Activated CD4-positive, alpha-beta T cell treated with anti-CD3 and anti-CD28 coated beads, Interleukin-2, amount 10 ng/mL, durations not matched to agents 24 days and 14 days (primary cell): ENCODE measurements around the gene MGRN1. TPM values are rescaled to one million over a fixed set of nuclear protein-coding genes. Genes with fewer than 3 reads are reported as not detected.

Experiments
- total RNA-seq: library from RNA; stranded (reverse); gene quantifications from 2 replicates; pipeline ENCODE4 v1.2.3, GENCODE V29; 2022

Gene MGRN1
- total RNA-seq, 1 donor from 2014 or later, result 103 TPM

Other genes with a start within 250 kb of the MGRN1 start
- 86.3 and 93.3 TPM in 2 replicates for gene CORO7, start 208.2 kb upstream of the MGRN1 start, total RNA-seq
- 106 and 108 TPM in 2 replicates for gene DNAJA3, start 199.0 kb upstream of the MGRN1 start, total RNA-seq
- gene NMRAL1, start 150.2 kb upstream of the MGRN1 start, total RNA-seq, result 32.2 and 34.5 TPM in 2 replicates
- gene HMOX2, start 148.4 kb upstream of the MGRN1 start, total RNA-seq, result 64.3 and 70.0 TPM in 2 replicates
- gene CDIP1, start 86.1 kb upstream of the MGRN1 start, total RNA-seq, result 49.4 and 55.2 TPM in 2 replicates
- gene C16orf96, start 68.5 kb upstream of the MGRN1 start, total RNA-seq, result not detected in 2 replicates
- gene UBALD1, start 9.9 kb upstream of the MGRN1 start, total RNA-seq, result 17.2 and 20.5 TPM in 2 replicates
- 35.4 and 36.1 TPM in 2 replicates for gene NUDT16L1, start 68.7 kb downstream of the MGRN1 start, total RNA-seq
- gene ANKS3, start 109.4 kb downstream of the MGRN1 start, total RNA-seq, result 21.8 and 22.3 TPM in 2 replicates
- gene DNAAF8, start 109.7 kb downstream of the MGRN1 start, total RNA-seq, result not detected in 2 replicates
- 15.0 and 16.1 TPM in 2 replicates for gene ZNF500, start 142.3 kb downstream of the MGRN1 start, total RNA-seq
- not detected in 2 replicates for gene SEPTIN12, start 163.5 kb downstream of the MGRN1 start, total RNA-seq
- gene SMIM22, start 170.5 kb downstream of the MGRN1 start, total RNA-seq, result not detected in 2 replicates
- gene ROGDI, start 177.8 kb downstream of the MGRN1 start, total RNA-seq, result 3.8 and 4.4 TPM in 2 replicates
- gene GLYR1, start 222.5 kb downstream of the MGRN1 start, total RNA-seq, result 109 and 119 TPM in 2 replicates
- gene UBN1, start 222.7 kb downstream of the MGRN1 start, total RNA-seq, result 36.5 and 36.9 TPM in 2 replicates